Esophagus muscularis mucosa (tissue), 3 donors: Measurements from ENCODE around the gene DMRTA1.

ENCODE experiments used
- CTCF ChIP-seq, 3 experiments: fragments of 200-600 bp in 2 of 3; fragments of 450-650 bp in 1 of 3; sonication (generic) in 2 of 3; IDR thresholded peaks; one replicate each; pipeline ENCODE4 v1.5.1; 2017 to 2019; ENCODE audit warnings: antibody characterized with exemption in 3 of 3, mild to moderate bottlenecking in 2 of 3, moderate library complexity in 1 of 3
- POLR2A ChIP-seq: fragments of 450-650 bp; IDR thresholded peaks from one replicate; pipeline ENCODE4 v1.6.1; 2017; ENCODE audit warnings: antibody characterized with exemption, moderate library complexity, mild to moderate bottlenecking, low read depth
- POLR2AphosphoS5 ChIP-seq, 2 donors: sonication (generic); formaldehyde crosslinking; IDR thresholded peaks; one replicate each; pipeline ENCODE4 v1.6.1; 2017; ENCODE audit warnings: antibody characterized with exemption in 2 of 2

- TF ChIP-seq POLR2A = no peak
- TF ChIP-seq POLR2AphosphoS5 (IDR thresholded peaks at IDR 0.05) = no peak
- TF ChIP-seq CTCF (IDR thresholded peaks at IDR 0.05) = no peak
Measured at GRCh38 chr9:22413884-22414283, 32.7 kb upstream of the DMRTA1 start.
